Esophagus squamous epithelium (tissue), 4 donors: ENCODE measurements around the gene PDE2A.

Experiments used
- POLR2A ChIP-seq, 4 donors: fragments of 450-650 bp; IDR thresholded peaks; one replicate each; pipeline ENCODE4 v1.6.1; 2017; ENCODE audit warnings: antibody characterized with exemption in 4 of 4, mild to moderate bottlenecking in 4 of 4, moderate library complexity in 3 of 4
- TF ChIP-seq, protein P1 (sequence below), 6 experiments: fragments of 450-650 bp in 4 of 6; fragments of 200-600 bp in 2 of 6; sonication (generic) in 2 of 6; IDR thresholded peaks; one replicate each; pipeline ENCODE4 v1.5.1; 2016 to 2019; ENCODE audit warnings: antibody characterized with exemption in 6 of 6, mild to moderate bottlenecking in 4 of 6, moderate library complexity in 4 of 6

DNA sequence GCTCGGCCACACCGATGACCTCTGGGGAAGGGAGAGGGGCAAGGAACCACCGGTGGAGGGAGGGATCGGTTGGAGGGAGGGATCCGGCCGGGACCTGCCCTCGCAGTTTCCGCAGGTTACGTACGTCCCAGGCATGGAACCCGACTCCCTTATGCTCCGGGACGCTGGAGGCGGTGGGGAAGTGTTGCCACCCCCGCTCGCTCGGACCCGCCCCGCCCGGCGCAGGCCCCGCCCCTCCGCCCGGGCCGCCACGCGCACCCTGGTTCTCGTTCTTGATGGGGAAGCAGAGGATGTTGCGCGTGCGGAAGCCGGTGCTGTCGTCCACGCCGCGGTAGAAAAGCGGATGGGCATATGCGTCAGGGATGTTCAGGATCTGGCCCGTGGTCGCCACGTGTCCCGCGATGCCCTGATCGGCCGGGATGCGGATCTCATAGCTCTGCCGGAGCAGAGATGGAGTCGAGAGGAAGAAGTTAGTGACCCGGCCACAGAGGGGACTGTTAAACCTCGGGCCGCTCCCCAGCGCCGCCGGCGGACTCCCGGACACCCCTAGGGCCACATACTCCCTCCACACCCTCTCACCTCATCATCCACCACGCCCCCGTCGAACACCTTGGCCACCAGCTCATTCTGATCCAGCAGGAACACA, 89.8 kb downstream of the PDE2A start:
- TF ChIP-seq, protein P1, sequence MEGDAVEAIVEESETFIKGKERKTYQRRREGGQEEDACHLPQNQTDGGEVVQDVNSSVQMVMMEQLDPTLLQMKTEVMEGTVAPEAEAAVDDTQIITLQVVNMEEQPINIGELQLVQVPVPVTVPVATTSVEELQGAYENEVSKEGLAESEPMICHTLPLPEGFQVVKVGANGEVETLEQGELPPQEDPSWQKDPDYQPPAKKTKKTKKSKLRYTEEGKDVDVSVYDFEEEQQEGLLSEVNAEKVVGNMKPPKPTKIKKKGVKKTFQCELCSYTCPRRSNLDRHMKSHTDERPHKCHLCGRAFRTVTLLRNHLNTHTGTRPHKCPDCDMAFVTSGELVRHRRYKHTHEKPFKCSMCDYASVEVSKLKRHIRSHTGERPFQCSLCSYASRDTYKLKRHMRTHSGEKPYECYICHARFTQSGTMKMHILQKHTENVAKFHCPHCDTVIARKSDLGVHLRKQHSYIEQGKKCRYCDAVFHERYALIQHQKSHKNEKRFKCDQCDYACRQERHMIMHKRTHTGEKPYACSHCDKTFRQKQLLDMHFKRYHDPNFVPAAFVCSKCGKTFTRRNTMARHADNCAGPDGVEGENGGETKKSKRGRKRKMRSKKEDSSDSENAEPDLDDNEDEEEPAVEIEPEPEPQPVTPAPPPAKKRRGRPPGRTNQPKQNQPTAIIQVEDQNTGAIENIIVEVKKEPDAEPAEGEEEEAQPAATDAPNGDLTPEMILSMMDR (IDR thresholded peaks at IDR 0.05) = no peak
- TF ChIP-seq POLR2A (IDR thresholded peaks at IDR 0.05) = no peak
